ENCODE results near the gene RBP3. TPM values are rescaled to one million over a fixed set of nuclear protein-coding genes. Genes with fewer than 3 reads are reported as not detected.

Gene RBP3
- total RNA-seq, 1 donor from 2014 or later = not detected

- no peak for DNase-seq (ENCODE audit: low read depth)
- TF ChIP-seq CTCF (IDR thresholded peaks at IDR 0.05; ENCODE audit: insufficient read depth, low read length, poor library complexity, severe bottlenecking) = no peak
- Histone ChIP-seq H3K4me3 (ENCODE audit: low read depth, low read length) (no peak overlapping the region), H3K27me3 (ENCODE audit: control insufficient read depth, insufficient read depth, low read length) (peaks cover 3% of the 10 kb centered on the region), H3K36me3 (ENCODE audit: control insufficient read depth, insufficient read depth, low read length) (no peaks in the 10 kb centered on the region)
Measured at GRCh38 chr10:47330804-47331203, 17.4 kb upstream of the RBP3 start.

GRCh38 chr10:47331491-47331890 lies 16.7 kb upstream of the RBP3 start:
- no peak for TF ChIP-seq CTCF (IDR thresholded peaks at IDR 0.05; ENCODE audit: insufficient read depth, low read length, poor library complexity, severe bottlenecking)
- DNase-seq (ENCODE audit: low read depth) = no peak
- H3K27me3 ChIP-seq (ENCODE audit: control insufficient read depth, insufficient read depth, low read length) = peaks cover 3% of the 10 kb centered on the region
- H3K36me3 ChIP-seq (ENCODE audit: control insufficient read depth, insufficient read depth, low read length) = no peaks in the 10 kb centered on the region
- no peak overlapping the region for H3K4me3 ChIP-seq (ENCODE audit: low read depth, low read length)

- no peak for TF ChIP-seq CTCF (IDR thresholded peaks at IDR 0.05; ENCODE audit: insufficient read depth, low read length, poor library complexity, severe bottlenecking)
- H3K27me3 ChIP-seq (ENCODE audit: control insufficient read depth, insufficient read depth, low read length) = peaks cover 3% of the 10 kb centered on the region
- no peak overlapping the region for H3K4me3 ChIP-seq (ENCODE audit: low read depth, low read length)
- no peaks in the 10 kb centered on the region for H3K36me3 ChIP-seq (ENCODE audit: control insufficient read depth, insufficient read depth, low read length)
- DNase-seq (ENCODE audit: low read depth) = no peak
Measured at GRCh38 chr10:47331954-47332353, 16.2 kb upstream of the RBP3 start.

- DNase-seq (ENCODE audit: low read depth) = no peak
- no peaks in the 10 kb centered on the region for H3K36me3 ChIP-seq (ENCODE audit: control insufficient read depth, insufficient read depth, low read length)
- H3K27me3 ChIP-seq (ENCODE audit: control insufficient read depth, insufficient read depth, low read length) = peaks cover 3% of the 10 kb centered on the region
- H3K4me3 ChIP-seq (ENCODE audit: low read depth, low read length) = no peak overlapping the region
- no peak for TF ChIP-seq CTCF (IDR thresholded peaks at IDR 0.05; ENCODE audit: insufficient read depth, low read length, poor library complexity, severe bottlenecking)
Measured at GRCh38 chr10:47332371-47332770, 15.8 kb upstream of the RBP3 start.

GRCh38 chr10:47332946-47333345 lies 15.2 kb upstream of the RBP3 start:
- Histone ChIP-seq H3K36me3 (ENCODE audit: control insufficient read depth, insufficient read depth, low read length) (no peaks in the 10 kb centered on the region), H3K27me3 (ENCODE audit: control insufficient read depth, insufficient read depth, low read length) (peaks cover 3% of the 10 kb centered on the region), H3K4me3 (ENCODE audit: low read depth, low read length) (no peak overlapping the region)
- TF ChIP-seq CTCF (IDR thresholded peaks at IDR 0.05; ENCODE audit: insufficient read depth, low read length, poor library complexity, severe bottlenecking) = no peak
- no peak for DNase-seq (ENCODE audit: low read depth)

GRCh38 chr10:47333532-47333931 lies 14.6 kb upstream of the RBP3 start:
- no peak for DNase-seq (ENCODE audit: low read depth)
- Histone ChIP-seq H3K27me3 (ENCODE audit: control insufficient read depth, insufficient read depth, low read length) (peaks cover 3% of the 10 kb centered on the region), H3K36me3 (ENCODE audit: control insufficient read depth, insufficient read depth, low read length) (no peaks in the 10 kb centered on the region), H3K4me3 (ENCODE audit: low read depth, low read length) (no peak overlapping the region)
- no peak for TF ChIP-seq CTCF (IDR thresholded peaks at IDR 0.05; ENCODE audit: insufficient read depth, low read length, poor library complexity, severe bottlenecking)

Data from kidney epithelial cell (primary cell).